Measurements from ENCODE around the gene MYH7. TPM values are rescaled to one million over a fixed set of nuclear protein-coding genes. Genes with fewer than 3 reads are reported as not detected.
"Not testable (repeated sequence)": the region's sequence is repeated elsewhere in the genome, so short reads cannot be mapped to it uniquely, and the experiment has no call there.

MYH7 gene
- total and polyA plus RNA-seq, 2 of the 4 experiments (the other 2 are of a cell fraction), result not detected

GRCh38 chr14:23425798-23426197, 9.7 kb downstream of the MYH7 start:
- H3K4ac ChIP-seq (ENCODE audit: low read depth, low read length); H2BK20ac ChIP-seq (ENCODE audit: low read depth, low read length); H3K36me3 ChIP-seq (ENCODE audit: control insufficient read depth, insufficient read depth, low read length); H2AK9ac ChIP-seq (replicated peaks; ENCODE audit: low read depth, low read length, poor library complexity); H3K9me1 ChIP-seq (ENCODE audit: insufficient read depth, low read length); H3K56ac ChIP-seq (ENCODE audit: extremely low read depth, insufficient read depth, low read length); H4K8ac ChIP-seq (ENCODE audit: low read depth in 2 of 2, low read length in 2 of 2); H2AK5ac ChIP-seq (ENCODE audit: low read depth, low read length); H3K79me1 ChIP-seq (ENCODE audit: low read depth in 1 of 2, low read length in 2 of 2); H4K5ac ChIP-seq (ENCODE audit: low read depth, low read length); in situ Hi-C loops (cut with MboI; ENCODE audit: low sequenced_read_pairs); H3K23ac ChIP-seq (ENCODE audit: low read depth, low read length); H3K9ac ChIP-seq (ENCODE audit: low read depth, low read length); H2BK5ac ChIP-seq (ENCODE audit: low read depth, low read length, poor library complexity, severe bottlenecking); H2BK15ac ChIP-seq (ENCODE audit: low read depth, low read length); CTCF ChIA-PET; H3K4me2 ChIP-seq (ENCODE audit: low read depth, low read length); H3K18ac ChIP-seq (ENCODE audit: low read depth, low read length); DNase-seq; H4K91ac ChIP-seq (ENCODE audit: insufficient read depth, low read depth, low read length); H4K20me1 ChIP-seq (ENCODE audit: insufficient read depth, low read length); POLR2A ChIA-PET (ENCODE audit: unreplicated experiment); dilution Hi-C loops (cut with HindIII; ENCODE audit: low sequenced_read_pairs, unreplicated experiment); H3K4me1 ChIP-seq (ENCODE audit: control insufficient read depth, insufficient read depth, low read length); H2BK120ac ChIP-seq (ENCODE audit: low read depth, low read length); H3K4me3 ChIP-seq (ENCODE audit: insufficient read depth, low read depth, low read length); H3K9me3 ChIP-seq (ENCODE audit: control insufficient read depth, insufficient read depth, low read length); H3K27ac ChIP-seq (ENCODE audit: insufficient read depth, low read length); BruUV-seq (replicated peaks); intact Hi-C loops (cut with micrococcal nuclease); H3K27me3 ChIP-seq (ENCODE audit: control insufficient read depth, insufficient read depth, low read length); H2AFZ ChIP-seq (replicated peaks; ENCODE audit: low read length, poor library complexity); H3K14ac ChIP-seq (replicated peaks; ENCODE audit: low read depth, low read length); ATAC-seq (ENCODE audit: low read depth): not testable (repeated sequence)
- 90% methylated on average over 2 of the region's 6 CpGs; no CpG with 5 or more reads in 1 of the 2 experiments for WGBS, 2 experiments (ENCODE audit: extremely low coverage in 2 of 2, insufficient read length in 1 of 2)
